IMR-90 (cell line): Measurements from ENCODE around the gene USP17L10. TPM values are rescaled to one million over a fixed set of nuclear protein-coding genes. Genes with fewer than 3 reads are reported as not detected.
A peak's percentile ranks its signal among the peaks of the same experiment; 100 is the strongest.
"Not testable (repeated sequence)": the region's sequence is repeated elsewhere in the genome, so short reads cannot be mapped to it uniquely, and the experiment has no call there.

Experiments used
- ATAC-seq: fragments of 200-7000 bp; cut with Tn5 transposase; 2 replicates; pipeline ENCODE4 v1.9.1; 2020; ENCODE audit warnings: low read depth, mild to moderate bottlenecking, moderate library complexity
- BruUV-seq: library from RNA; stranded (reverse); fragments of 400-500 nt; replicated peaks from 2 replicates; lab custom pipeline; 2021; lab: Mats Ljungman, UMichigan
- CTCF ChIA-PET: fragments of 300-600 bp; formaldehyde crosslinking; extraction: SDS; loops from one replicate; lab custom pipeline; 2021; ENCODE audit warnings: antibody characterized with exemption; lab: Yijun Ruan, JAX
- POLR2A ChIA-PET: fragments of 300-600 bp; sonication (Branson Sonifier 250); formaldehyde crosslinking; loops from one replicate; lab custom pipeline; 2022; ENCODE audit warnings: antibody characterized with exemption; ENCODE audit not compliant: unreplicated experiment; lab: Charles Lee
- DNase-seq: peaks from one replicate; pipeline ENCODE4 v3.0.0; 2013
- H2AFZ ChIP-seq: replicated peaks from 2 replicates; pipeline ENCODE3; 2013; ENCODE audit warnings: low read length, mild to moderate bottlenecking; ENCODE audit not compliant: poor library complexity
- H2AK5ac ChIP-seq: 2 replicates; pipeline ENCODE4 v1.6.1; 2013; ENCODE audit warnings: low read depth, low read length, inconsistent platforms
- H2AK9ac ChIP-seq: replicated peaks from 2 replicates; pipeline ENCODE3; 2013; ENCODE audit warnings: mild to moderate bottlenecking, low read depth, low read length, moderate library complexity; ENCODE audit not compliant: poor library complexity
- H2BK120ac ChIP-seq: 2 replicates; pipeline ENCODE4 v1.6.1; 2013; ENCODE audit warnings: low read depth, low read length, inconsistent platforms
- H2BK15ac ChIP-seq: 3 replicates; pipeline ENCODE4 v1.6.1; 2013; ENCODE audit warnings: low read depth, low read length, inconsistent platforms
- H2BK20ac ChIP-seq: 2 replicates; pipeline ENCODE4 v1.6.1; 2013; ENCODE audit warnings: low read depth, mild to moderate bottlenecking, inconsistent platforms, low read length, moderate library complexity
- H2BK5ac ChIP-seq: 2 replicates; pipeline ENCODE4 v1.6.1; 2013; ENCODE audit warnings: mild to moderate bottlenecking, low read depth, low read length, inconsistent platforms; ENCODE audit not compliant: poor library complexity, severe bottlenecking
- H3K14ac ChIP-seq: replicated peaks from 2 replicates; pipeline ENCODE4 v1.6.1; 2013; ENCODE audit warnings: low read depth, low read length, inconsistent platforms
- H3K18ac ChIP-seq: 2 replicates; pipeline ENCODE4 v1.6.1; 2013; ENCODE audit warnings: low read depth, low read length, control low read depth
- H3K23ac ChIP-seq: 2 replicates; pipeline ENCODE4 v1.6.1; 2013; ENCODE audit warnings: low read depth, low read length, inconsistent platforms
- H3K27ac ChIP-seq: 2 replicates; pipeline ENCODE4 v1.5.1; 2013; ENCODE audit warnings: mild to moderate bottlenecking, control low read depth, low read length; ENCODE audit not compliant: insufficient read depth
- H3K27me3 ChIP-seq: 2 replicates; pipeline ENCODE4 v1.6.1; 2013; ENCODE audit warnings: low read length; ENCODE audit not compliant: control insufficient read depth, insufficient read depth
- H3K36me3 ChIP-seq: 2 replicates; pipeline ENCODE4 v1.6.1; 2013; ENCODE audit warnings: low read length, mixed read lengths; ENCODE audit not compliant: control insufficient read depth, insufficient read depth
- H3K4ac ChIP-seq: 2 replicates; pipeline ENCODE4 v1.6.1; 2013; ENCODE audit warnings: low read depth, low read length, inconsistent platforms
- H3K4me1 ChIP-seq: 2 replicates; pipeline ENCODE4 v1.6.1; 2013; ENCODE audit warnings: low read length, mixed read lengths; ENCODE audit not compliant: control insufficient read depth, insufficient read depth
- H3K4me2 ChIP-seq: 2 replicates; pipeline ENCODE4 v1.6.1; 2013; ENCODE audit warnings: low read depth, mild to moderate bottlenecking, control low read depth, low read length, moderate library complexity
- H3K4me3 ChIP-seq: 2 replicates; pipeline ENCODE4 v1.5.1; 2013; ENCODE audit warnings: low read depth, mild to moderate bottlenecking, control low read depth, low read length, moderate library complexity; ENCODE audit not compliant: insufficient read depth
- H3K56ac ChIP-seq: 2 replicates; pipeline ENCODE4 v1.6.1; 2013; ENCODE audit warnings: low read length, inconsistent platforms; ENCODE audit not compliant: insufficient read depth; ENCODE audit errors: extremely low read depth
- H3K79me1 ChIP-seq, 2 experiments: 2 replicates each; pipeline ENCODE4 v1.6.1; 2013; ENCODE audit warnings: low read length in 2 of 2, inconsistent platforms in 1 of 2, low read depth in 1 of 2
- H3K9ac ChIP-seq: 2 replicates; pipeline ENCODE4 v1.6.1; 2013; ENCODE audit warnings: low read depth, low read length, control low read depth
- H3K9me1 ChIP-seq: 2 replicates; pipeline ENCODE4 v1.6.1; 2013; ENCODE audit warnings: low read length, inconsistent platforms; ENCODE audit not compliant: insufficient read depth
- H3K9me3 ChIP-seq: 2 replicates; pipeline ENCODE4 v1.6.1; 2013; ENCODE audit warnings: low read length; ENCODE audit not compliant: control insufficient read depth, insufficient read depth
- H4K20me1 ChIP-seq: 2 replicates; pipeline ENCODE4 v1.6.1; 2013; ENCODE audit warnings: low read length, inconsistent platforms; ENCODE audit not compliant: insufficient read depth
- H4K5ac ChIP-seq: 2 replicates; pipeline ENCODE4 v1.6.1; 2013; ENCODE audit warnings: mild to moderate bottlenecking, low read depth, low read length, control low read depth
- H4K8ac ChIP-seq, 2 experiments: 2 replicates each; pipeline ENCODE4 v1.6.1; 2013; ENCODE audit warnings: low read depth in 2 of 2, low read length in 2 of 2, control low read depth in 1 of 2, inconsistent platforms in 1 of 2
- H4K91ac ChIP-seq: 2 replicates; pipeline ENCODE4 v1.6.1; 2013; ENCODE audit warnings: low read depth, low read length, inconsistent platforms; ENCODE audit not compliant: insufficient read depth
- WGBS, 2 experiments: methylation state at CpG; one replicate each; pipeline versions ENCODE4 v1.1.5 to v1.1.7; 2013; ENCODE audit warnings: missing lambda C conversion rate in 2 of 2; ENCODE audit not compliant: insufficient read length in 1 of 2; ENCODE audit errors: extremely low coverage in 2 of 2; 5-methylcytosine and 5-hydroxymethylcytosine counted together
- dilution Hi-C: fragments of 300-500 bp; cut with HindIII; formaldehyde crosslinking; loops from one replicate; pipeline ENCODE4 v1.14.3; 2018; ENCODE audit warnings: low sequenced_read_pairs; ENCODE audit not compliant: unreplicated experiment
- in situ Hi-C: fragments of 300-500 bp; cut with MboI; formaldehyde crosslinking; loops from 3 replicates; pipeline ENCODE4 v1.14.3; 2019; ENCODE audit warnings: low sequenced_read_pairs, inconsistent platforms, mixed read lengths
- intact Hi-C: fragments of 100-400 bp; cut with micrococcal nuclease; formaldehyde crosslinking; loops from 2 replicates; pipeline ENCODE4 v1.10.0; 2022
- polyA plus RNA-seq, 3 experiments: library from polyadenylated mRNA; depleted of rRNA; stranded (reverse); fragments of >200 nt; gene quantifications; 2 replicates each; pipeline ENCODE4 v1.2.3, GENCODE V29; 2012; ENCODE audit warnings: low replicate concordance in 1 of 3
- total RNA-seq: library from RNA; depleted of rRNA; stranded (reverse); fragments of >200 nt; gene quantifications from 2 replicates; pipeline ENCODE4 v1.2.3, GENCODE V29; 2012

USP17L10 gene
- total and polyA plus RNA-seq, 2 of the 4 experiments (the other 2 are of a cell fraction): not detected

DNA sequence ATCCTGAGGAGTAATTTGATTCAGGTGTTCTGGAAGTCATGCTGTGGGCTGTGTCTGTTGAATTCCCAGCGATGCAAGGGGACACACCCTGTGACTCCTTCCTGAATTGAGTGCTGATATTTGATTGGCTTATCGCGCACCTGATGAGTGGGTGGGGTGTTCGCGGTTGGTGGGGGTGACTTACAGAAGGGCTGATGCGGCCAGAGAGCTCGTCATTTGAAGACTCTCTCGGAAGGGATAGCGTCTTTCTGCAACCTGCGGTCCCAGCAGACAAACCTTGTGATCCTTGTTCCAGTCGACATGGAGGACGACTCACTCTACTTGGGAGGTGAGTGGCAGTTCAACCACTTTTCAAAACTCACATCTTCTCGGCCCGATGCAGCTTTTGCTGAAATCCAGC lies 33.1 kb downstream of the USP17L10 start, which contains the start of gene USP17L17:
USP17L17 (plus strand) TSS at position 301 of the 400 bp plus-strand sequence; CDS start at position 301, 0 bp downstream.
- H2BK20ac ChIP-seq, H2BK5ac ChIP-seq, H2AK5ac ChIP-seq, H2AFZ ChIP-seq, H4K5ac ChIP-seq, H3K9me1 ChIP-seq, H4K20me1 ChIP-seq, H3K79me1 ChIP-seq, H3K9ac ChIP-seq, H3K14ac ChIP-seq, H3K56ac ChIP-seq, POLR2A ChIA-PET, H4K91ac ChIP-seq, H2AK9ac ChIP-seq, DNase-seq, ATAC-seq, H3K4ac ChIP-seq, H3K4me1 ChIP-seq, H2BK120ac ChIP-seq, BruUV-seq, H4K8ac ChIP-seq, CTCF ChIA-PET, dilution Hi-C loops, H2BK15ac ChIP-seq, H3K23ac ChIP-seq, H3K9me3 ChIP-seq, H3K18ac ChIP-seq, H3K4me2 ChIP-seq, H3K27ac ChIP-seq, H3K4me3 ChIP-seq, H3K27me3 ChIP-seq, in situ Hi-C loops, H3K36me3 ChIP-seq, intact Hi-C loops: not testable (repeated sequence)
- no CpG with 5 or more reads among the region's 14 CpGs for WGBS, 2 experiments

- H3K9me3 ChIP-seq, H3K27ac ChIP-seq, H2BK120ac ChIP-seq, H3K18ac ChIP-seq, dilution Hi-C loops, H4K8ac ChIP-seq, H3K9ac ChIP-seq, H4K20me1 ChIP-seq, H4K91ac ChIP-seq, H3K56ac ChIP-seq, H3K27me3 ChIP-seq, H2BK5ac ChIP-seq, H2AK5ac ChIP-seq, H3K4me2 ChIP-seq, H3K4me3 ChIP-seq, ATAC-seq, H2AK9ac ChIP-seq, H4K5ac ChIP-seq, H2AFZ ChIP-seq, CTCF ChIA-PET, H3K4me1 ChIP-seq, in situ Hi-C loops, H3K36me3 ChIP-seq, intact Hi-C loops, BruUV-seq, H3K14ac ChIP-seq, H2BK20ac ChIP-seq, H3K9me1 ChIP-seq, POLR2A ChIA-PET, H3K23ac ChIP-seq, H3K79me1 ChIP-seq, H3K4ac ChIP-seq, H2BK15ac ChIP-seq: not testable (repeated sequence)
- WGBS, 2 experiments: 87% methylated on average over 4 of the region's 26 CpGs; no CpG with 5 or more reads in 1 of the 2 experiments
- peak; percentile 11 for DNase-seq
Measured at GRCh38 chr4:9247953-9248680, 37.7 kb downstream of the USP17L10 start, which contains the start of gene USP17L18. Gene USP17L18 (plus strand): TSS chr4:9248630. CDS start chr4:9248630, 0 bp downstream.
